ENCODE measurements around the gene ALG14. TPM values are rescaled to one million over a fixed set of nuclear protein-coding genes. Genes with fewer than 3 reads are reported as not detected.

The ALG14 gene
- total RNA-seq, 1 donor from 2014 or later = 3.4 TPM

- Histone ChIP-seq H3K4me3 (no peak overlapping the region), H3K4me1 (peaks cover 19% of the 10 kb centered on the region), H3K27me3 (no peaks in the 10 kb centered on the region), H3K9me3 (no peaks in the 10 kb centered on the region), H3K27ac (peak overlapping the region; percentile 52), H3K36me3 (no peaks in the 10 kb centered on the region)
- ATAC-seq = peak; percentile 50
- intact Hi-C loops (cut with DNase I) = no loop called here
- DNase-seq = no peak
- no peak for TF ChIP-seq CTCF (IDR thresholded peaks at IDR 0.05)
These were observed 58.7 kb downstream of the ALG14 start for GRCh38 chr1:95013950-95014574.

- Histone ChIP-seq H3K9me3 (no peaks in the 10 kb centered on the region), H3K27ac (no peak overlapping the region), H3K27me3 (no peaks in the 10 kb centered on the region), H3K4me3 (no peak overlapping the region), H3K36me3 (no peaks in the 10 kb centered on the region), H3K4me1 (peaks cover 7% of the 10 kb centered on the region)
- intact Hi-C loops (cut with DNase I) = no loop called here
- ATAC-seq = no peak
- DNase-seq = no peak
- TF ChIP-seq CTCF (IDR thresholded peaks at IDR 0.05) = no peak
These were observed 60.4 kb downstream of the ALG14 start for GRCh38 chr1:95012389-95012788.

GRCh38 chr1:95010158-95010557 lies 62.6 kb downstream of the ALG14 start:
- ATAC-seq = no peak
- peaks cover 7% of the 10 kb centered on the region for H3K4me1 ChIP-seq
- TF ChIP-seq CTCF (IDR thresholded peaks at IDR 0.05) = no peak
- no peaks in the 10 kb centered on the region for H3K36me3 ChIP-seq
- no peak overlapping the region for H3K27ac ChIP-seq
- H3K4me3 ChIP-seq = no peak overlapping the region
- H3K9me3 ChIP-seq = no peaks in the 10 kb centered on the region
- no peak for DNase-seq
- intact Hi-C loops (cut with DNase I) = no loop called here
- H3K27me3 ChIP-seq = no peaks in the 10 kb centered on the region

- H3K27me3 ChIP-seq = no peaks in the 10 kb centered on the region
- no peak for TF ChIP-seq CTCF (IDR thresholded peaks at IDR 0.05)
- DNase-seq = no peak
- no peak overlapping the region for H3K4me3 ChIP-seq
- H3K9me3 ChIP-seq = no peaks in the 10 kb centered on the region
- peaks cover 6% of the 10 kb centered on the region for H3K4me1 ChIP-seq
- no peaks in the 10 kb centered on the region for H3K36me3 ChIP-seq
- intact Hi-C loops (cut with DNase I) = no loop called here
- H3K27ac ChIP-seq = no peak overlapping the region
- peak; percentile 51 for ATAC-seq
These were observed 65.1 kb downstream of the ALG14 start for GRCh38 chr1:95007687-95008086.

- H3K27me3 ChIP-seq = no peaks in the 10 kb centered on the region
- H3K9me3 ChIP-seq = no peaks in the 10 kb centered on the region
- H3K4me1 ChIP-seq = peaks cover 13% of the 10 kb centered on the region
- DNase-seq = no peak
- no peaks in the 10 kb centered on the region for H3K36me3 ChIP-seq
- no peak for ATAC-seq
- intact Hi-C loops (cut with DNase I) = no loop called here
- TF ChIP-seq CTCF (IDR thresholded peaks at IDR 0.05) = no peak
- no peak overlapping the region for H3K4me3 ChIP-seq
- no peak overlapping the region for H3K27ac ChIP-seq
These were observed 66.1 kb downstream of the ALG14 start for GRCh38 chr1:95006681-95007080.

GRCh38 chr1:95005584-95005983 lies 67.2 kb downstream of the ALG14 start:
- H3K27ac ChIP-seq = no peak overlapping the region
- no peak overlapping the region for H3K4me3 ChIP-seq
- no peak for DNase-seq
- no peak for TF ChIP-seq CTCF (IDR thresholded peaks at IDR 0.05)
- no peaks in the 10 kb centered on the region for H3K36me3 ChIP-seq
- H3K4me1 ChIP-seq = peaks cover 13% of the 10 kb centered on the region
- ATAC-seq = no peak
- intact Hi-C loops (cut with DNase I) = no loop called here
- no peaks in the 10 kb centered on the region for H3K9me3 ChIP-seq
- no peaks in the 10 kb centered on the region for H3K27me3 ChIP-seq

All from upper lobe of right lung (tissue), 1 donor.